ENCODE measurements around the gene MAPK1IP1L.
"Not testable (repeated sequence)": the region's sequence is repeated elsewhere in the genome, so short reads cannot be mapped to it uniquely, and the experiment has no call there.

The MAPK1IP1L gene

DNA sequence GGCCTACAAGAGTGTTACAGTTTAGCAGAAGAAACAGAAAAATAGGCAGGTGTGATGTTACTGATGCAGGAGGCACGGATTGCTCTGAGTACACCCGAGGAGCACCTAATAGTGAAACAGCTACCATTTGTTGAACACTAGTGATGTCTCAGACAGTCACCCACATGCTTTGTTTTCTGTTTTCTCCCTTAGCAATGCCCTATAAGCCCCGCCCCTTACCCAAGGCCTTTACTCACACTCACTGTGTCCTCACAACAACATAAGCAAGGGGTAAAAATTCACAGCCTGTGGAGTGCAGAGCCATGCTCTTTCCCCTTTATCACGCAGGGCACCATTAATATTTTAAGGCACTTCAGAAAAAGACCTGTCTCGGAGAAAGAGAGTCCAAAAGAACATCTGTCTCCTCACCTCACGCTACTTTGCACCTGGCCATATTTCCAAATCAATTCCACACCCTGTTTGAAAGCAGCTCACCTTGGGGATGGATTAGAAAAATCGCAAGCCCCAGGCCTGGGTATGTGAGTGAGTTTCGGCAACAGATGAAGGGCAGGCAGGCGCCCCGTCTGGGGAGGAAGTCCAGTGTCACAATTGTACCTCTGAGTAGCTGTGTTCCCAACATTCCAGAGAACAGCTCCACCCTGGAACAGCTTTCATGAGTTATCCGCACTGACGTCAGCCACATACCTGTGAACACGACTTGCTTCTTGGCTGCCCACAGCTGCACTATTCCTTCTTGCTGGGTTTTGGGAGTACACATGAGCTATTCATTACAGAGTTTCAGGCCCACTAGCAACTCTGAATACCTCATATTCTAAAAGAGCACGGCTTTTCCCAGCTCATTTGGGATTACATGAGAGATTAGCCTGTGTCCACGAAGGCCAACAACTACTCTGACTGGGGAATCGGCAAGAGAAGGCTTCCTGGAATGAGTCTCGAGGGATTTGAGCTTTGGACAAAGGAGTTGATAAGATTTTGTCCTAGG lies 26.0 kb downstream of the MAPK1IP1L start:
- TF ChIP-seq GABPA (IDR thresholded peaks at IDR 0.05; ENCODE audit: low read depth) (no peak), SPI1 (IDR thresholded peaks at IDR 0.05; ENCODE audit: borderline replicate concordance, low read depth) (no peak), POLR2AphosphoS5 (IDR thresholded peaks at IDR 0.05; ENCODE audit: low read depth) (no peak)
- TF ChIP-seq, protein P1, sequence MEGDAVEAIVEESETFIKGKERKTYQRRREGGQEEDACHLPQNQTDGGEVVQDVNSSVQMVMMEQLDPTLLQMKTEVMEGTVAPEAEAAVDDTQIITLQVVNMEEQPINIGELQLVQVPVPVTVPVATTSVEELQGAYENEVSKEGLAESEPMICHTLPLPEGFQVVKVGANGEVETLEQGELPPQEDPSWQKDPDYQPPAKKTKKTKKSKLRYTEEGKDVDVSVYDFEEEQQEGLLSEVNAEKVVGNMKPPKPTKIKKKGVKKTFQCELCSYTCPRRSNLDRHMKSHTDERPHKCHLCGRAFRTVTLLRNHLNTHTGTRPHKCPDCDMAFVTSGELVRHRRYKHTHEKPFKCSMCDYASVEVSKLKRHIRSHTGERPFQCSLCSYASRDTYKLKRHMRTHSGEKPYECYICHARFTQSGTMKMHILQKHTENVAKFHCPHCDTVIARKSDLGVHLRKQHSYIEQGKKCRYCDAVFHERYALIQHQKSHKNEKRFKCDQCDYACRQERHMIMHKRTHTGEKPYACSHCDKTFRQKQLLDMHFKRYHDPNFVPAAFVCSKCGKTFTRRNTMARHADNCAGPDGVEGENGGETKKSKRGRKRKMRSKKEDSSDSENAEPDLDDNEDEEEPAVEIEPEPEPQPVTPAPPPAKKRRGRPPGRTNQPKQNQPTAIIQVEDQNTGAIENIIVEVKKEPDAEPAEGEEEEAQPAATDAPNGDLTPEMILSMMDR (IDR thresholded peaks at IDR 0.05; ENCODE audit: insufficient read depth, low read length): no peak
- TF ChIP-seq, protein P2, sequence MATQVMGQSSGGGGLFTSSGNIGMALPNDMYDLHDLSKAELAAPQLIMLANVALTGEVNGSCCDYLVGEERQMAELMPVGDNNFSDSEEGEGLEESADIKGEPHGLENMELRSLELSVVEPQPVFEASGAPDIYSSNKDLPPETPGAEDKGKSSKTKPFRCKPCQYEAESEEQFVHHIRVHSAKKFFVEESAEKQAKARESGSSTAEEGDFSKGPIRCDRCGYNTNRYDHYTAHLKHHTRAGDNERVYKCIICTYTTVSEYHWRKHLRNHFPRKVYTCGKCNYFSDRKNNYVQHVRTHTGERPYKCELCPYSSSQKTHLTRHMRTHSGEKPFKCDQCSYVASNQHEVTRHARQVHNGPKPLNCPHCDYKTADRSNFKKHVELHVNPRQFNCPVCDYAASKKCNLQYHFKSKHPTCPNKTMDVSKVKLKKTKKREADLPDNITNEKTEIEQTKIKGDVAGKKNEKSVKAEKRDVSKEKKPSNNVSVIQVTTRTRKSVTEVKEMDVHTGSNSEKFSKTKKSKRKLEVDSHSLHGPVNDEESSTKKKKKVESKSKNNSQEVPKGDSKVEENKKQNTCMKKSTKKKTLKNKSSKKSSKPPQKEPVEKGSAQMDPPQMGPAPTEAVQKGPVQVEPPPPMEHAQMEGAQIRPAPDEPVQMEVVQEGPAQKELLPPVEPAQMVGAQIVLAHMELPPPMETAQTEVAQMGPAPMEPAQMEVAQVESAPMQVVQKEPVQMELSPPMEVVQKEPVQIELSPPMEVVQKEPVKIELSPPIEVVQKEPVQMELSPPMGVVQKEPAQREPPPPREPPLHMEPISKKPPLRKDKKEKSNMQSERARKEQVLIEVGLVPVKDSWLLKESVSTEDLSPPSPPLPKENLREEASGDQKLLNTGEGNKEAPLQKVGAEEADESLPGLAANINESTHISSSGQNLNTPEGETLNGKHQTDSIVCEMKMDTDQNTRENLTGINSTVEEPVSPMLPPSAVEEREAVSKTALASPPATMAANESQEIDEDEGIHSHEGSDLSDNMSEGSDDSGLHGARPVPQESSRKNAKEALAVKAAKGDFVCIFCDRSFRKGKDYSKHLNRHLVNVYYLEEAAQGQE (IDR thresholded peaks at IDR 0.05; ENCODE audit: insufficient replicate concordance, low read depth): no peak
- no peaks in the 10 kb centered on the region for H3K27me3 ChIP-seq (ENCODE audit: insufficient read depth, poor library complexity, severe bottlenecking)
- no peak overlapping the region for H3K4me3 ChIP-seq (replicated peaks; ENCODE audit: insufficient read depth, low read length)
- no peak overlapping the region for H3K27ac ChIP-seq (replicated peaks)
- no peak for DNase-seq (ENCODE audit: low read depth in 1 of 2, low spot score in 1 of 2)

DNA sequence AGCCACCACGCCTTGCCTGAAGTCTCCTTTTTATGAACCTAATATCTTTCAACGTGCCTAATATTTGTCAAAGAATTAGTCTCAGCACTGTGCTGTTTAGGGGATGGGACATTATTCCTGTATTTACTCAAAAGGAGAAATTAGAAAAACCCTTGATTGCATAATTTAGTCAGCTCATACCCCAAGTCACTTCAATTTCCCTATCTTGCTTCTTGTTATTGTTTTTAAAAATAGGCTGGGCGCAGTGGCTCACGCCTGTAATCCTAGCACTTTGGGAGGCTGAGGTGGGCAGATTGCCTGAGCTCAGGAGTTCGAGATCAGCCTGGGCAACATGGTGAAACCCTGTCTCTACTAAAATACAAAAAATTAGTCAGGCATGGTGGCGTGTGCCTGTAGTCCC lies 28.5 kb downstream of the MAPK1IP1L start:
- H3K27me3 ChIP-seq (ENCODE audit: insufficient read depth, poor library complexity, severe bottlenecking); H3K4me3 ChIP-seq (replicated peaks; ENCODE audit: insufficient read depth, low read length); DNase-seq (ENCODE audit: low read depth in 1 of 2, low spot score in 1 of 2); H3K27ac ChIP-seq (replicated peaks): not testable (repeated sequence)

DNA sequence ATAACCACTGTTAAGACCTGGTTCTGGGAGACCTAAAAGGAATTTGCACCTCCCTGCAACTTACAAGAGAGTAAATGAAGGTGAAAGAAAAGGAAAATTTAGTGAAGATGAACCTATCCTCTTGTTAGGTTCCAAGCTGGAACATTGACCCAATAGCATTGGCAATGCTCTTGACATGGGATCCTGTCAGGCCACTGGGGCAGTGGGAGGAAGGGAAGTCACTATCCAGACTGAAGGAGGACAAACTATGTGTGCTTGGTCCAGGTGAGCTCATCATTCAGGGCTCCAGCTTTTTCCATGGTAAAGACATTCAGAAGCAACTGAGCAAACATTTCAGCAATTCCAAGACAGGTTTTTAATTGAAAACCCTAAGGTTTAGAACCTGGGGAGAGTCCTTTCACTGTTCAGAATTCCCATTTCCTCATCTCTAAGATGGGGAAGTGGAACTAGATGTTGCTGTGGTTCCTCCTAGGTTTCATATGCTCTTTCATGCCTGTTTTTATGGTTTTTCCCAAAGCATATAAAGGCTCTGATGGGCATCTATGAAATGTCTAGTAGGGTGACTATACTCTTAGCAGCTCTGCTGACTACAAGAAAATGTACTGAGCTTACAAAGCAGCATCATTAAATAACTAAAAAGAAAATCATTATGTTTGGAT lies 33.1 kb downstream of the MAPK1IP1L start:
- TF ChIP-seq GABPA (IDR thresholded peaks at IDR 0.05; ENCODE audit: low read depth): no peak
- peak; percentile 31; the same call in 1 of the 2 replicates for TF ChIP-seq SPI1 (IDR thresholded peaks at IDR 0.05; ENCODE audit: borderline replicate concordance, low read depth)
- no peak for DNase-seq (ENCODE audit: low read depth in 1 of 2, low spot score in 1 of 2)
- H3K27ac ChIP-seq (replicated peaks): no peak overlapping the region
- H3K27me3 ChIP-seq (ENCODE audit: insufficient read depth, poor library complexity, severe bottlenecking): no peaks in the 10 kb centered on the region
- no peak overlapping the region for H3K4me3 ChIP-seq (replicated peaks; ENCODE audit: insufficient read depth, low read length)

DNA sequence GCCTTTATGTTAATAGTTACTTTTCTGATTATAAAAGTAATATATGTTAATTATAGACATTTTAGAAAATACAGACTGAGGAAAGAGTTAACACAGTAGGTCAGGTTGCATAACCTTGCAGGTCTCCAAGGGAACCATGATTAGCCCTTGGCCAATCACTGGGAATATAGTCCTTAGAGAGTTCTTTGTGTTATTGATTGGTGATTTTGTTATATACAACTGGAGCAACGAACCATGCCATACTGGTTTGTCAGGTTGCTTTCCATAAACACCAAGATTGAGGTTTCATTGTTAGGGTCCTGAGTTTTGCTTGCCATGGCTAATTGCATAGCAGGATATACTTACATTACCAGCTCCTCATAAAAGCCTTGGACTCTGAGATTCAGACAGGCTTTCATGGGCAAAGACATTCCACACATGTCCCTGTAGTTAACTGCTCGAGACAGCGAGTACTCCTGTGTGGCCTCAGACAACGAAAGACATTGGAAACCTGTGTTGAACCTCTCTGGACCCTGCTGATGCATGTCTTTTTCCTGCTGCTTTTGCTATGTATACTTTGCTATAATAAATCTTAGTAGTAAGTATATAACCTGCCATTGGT lies 33.7 kb downstream of the MAPK1IP1L start:
- H3K4me3 ChIP-seq (replicated peaks; ENCODE audit: insufficient read depth, low read length): no peak overlapping the region
- H3K27ac ChIP-seq (replicated peaks): no peak overlapping the region
- no peak for DNase-seq (ENCODE audit: low read depth in 1 of 2, low spot score in 1 of 2)
- no peaks in the 10 kb centered on the region for H3K27me3 ChIP-seq (ENCODE audit: insufficient read depth, poor library complexity, severe bottlenecking)
- no peak for TF ChIP-seq POLR2AphosphoS5 (IDR thresholded peaks at IDR 0.05; ENCODE audit: low read depth)
- TF ChIP-seq, protein P2 (IDR thresholded peaks at IDR 0.05; ENCODE audit: insufficient replicate concordance, low read depth): no peak
- no peak for TF ChIP-seq SPI1 (IDR thresholded peaks at IDR 0.05; ENCODE audit: borderline replicate concordance, low read depth)
- TF ChIP-seq, protein P1 (IDR thresholded peaks at IDR 0.05; ENCODE audit: insufficient read depth, low read length): no peak
- no peak for TF ChIP-seq GABPA (IDR thresholded peaks at IDR 0.05; ENCODE audit: low read depth)
